Heart left ventricle (tissue), 16 donors: Measurements from ENCODE around the gene DIDO1. TPM values are rescaled to one million over a fixed set of nuclear protein-coding genes. Genes with fewer than 3 reads are reported as not detected.
A peak's percentile ranks its signal among the peaks of the same experiment; 100 is the strongest.

Source experiments
- ATAC-seq, 4 donors: fragments of 200-7000 bp; cut with Tn5 transposase; one replicate each; pipeline ENCODE4 v1.9.1; 2020 to 2022; ENCODE audit warnings: moderate library complexity in 4 of 4, mild to moderate bottlenecking in 3 of 4, moderate number of reproducible peaks in 1 of 4
- DNase-seq, 5 donors: peaks; one replicate each; pipeline ENCODE4 v3.0.0-alpha.2; 2020
- H3K27ac ChIP-seq, 12 donors: fragments of 200-600 bp; sonication (generic) in 4 of 12; one replicate each; pipeline versions ENCODE4 v1.5.0 to v1.8.0; 2016 to 2022; ENCODE audit warnings: mild to moderate bottlenecking in 2 of 12
- H3K27me3 ChIP-seq, 9 donors: fragments of 200-600 bp; sonication (generic) in 2 of 9; one replicate each; pipeline versions ENCODE4 v1.5.1 to v1.8.0; 2016 to 2022; ENCODE audit warnings: mild to moderate bottlenecking in 3 of 9
- H3K36me3 ChIP-seq, 9 donors: fragments of 200-600 bp; sonication (generic) in 2 of 9; one replicate each; pipeline versions ENCODE4 v1.5.0 to v1.8.0; 2018 to 2022; ENCODE audit warnings: mild to moderate bottlenecking in 2 of 9
- H3K4me1 ChIP-seq, 12 donors: fragments of 200-600 bp; sonication (generic) in 4 of 12; one replicate each; pipeline versions ENCODE4 v1.5.0 to v1.8.0; 2016 to 2022; ENCODE audit warnings: mild to moderate bottlenecking in 3 of 12
- H3K4me3 ChIP-seq, 12 donors: fragments of 200-600 bp; sonication (generic) in 4 of 12; one replicate each; pipeline versions ENCODE4 v1.5.0 to v1.8.0; 2017 to 2022; ENCODE audit warnings: mild to moderate bottlenecking in 9 of 12, moderate library complexity in 4 of 12
- H3K9me3 ChIP-seq, 12 donors: fragments of 200-600 bp; sonication (generic) in 4 of 12; one replicate each; pipeline versions ENCODE4 v1.5.0 to v1.8.0; 2016 to 2022; ENCODE audit warnings: mild to moderate bottlenecking in 1 of 12
- CTCF ChIP-seq, 12 donors: fragments of 200-600 bp; sonication (generic) in 4 of 12; IDR thresholded peaks; one replicate each; pipeline versions ENCODE4 v1.5.0 to v1.8.0; 2018 to 2022; ENCODE audit warnings: antibody characterized with exemption in 12 of 12, mild to moderate bottlenecking in 5 of 12
- POLR2A ChIP-seq, 2 donors: fragments of 450-650 bp; IDR thresholded peaks; one replicate each; pipeline ENCODE4 v1.6.1; 2017; ENCODE audit warnings: antibody characterized with exemption in 2 of 2, mild to moderate bottlenecking in 2 of 2, moderate library complexity in 2 of 2
- WGBS, 4 donors: extraction: QIAGEN DNeasy Blood & Tissue Kit in 2 of 4; methylation state at CpG; one replicate each; pipeline versions ENCODE4 v1.1.5 to v1.1.7; 2013 to 2018; 5-methylcytosine and 5-hydroxymethylcytosine counted together
- intact Hi-C, 10 donors: fragments of 100-400 bp; cut with DNase I; formaldehyde crosslinking; loops; one replicate each; pipeline versions ENCODE4 v1.11.1 to v1.14.2; 2022
- polyA plus RNA-seq, 2 donors: library from polyadenylated mRNA; stranded (reverse); fragments of 200-250 nt; gene quantifications; one replicate each; pipeline ENCODE4 v1.2.3, GENCODE V29; 2013
- total RNA-seq, 9 donors: library from RNA; depleted of rRNA in 2 of 9; stranded (reverse); fragments of >200 nt in 2 of 9; fragmentation: NEBNext Ultra II Directional in 3 of 9; extraction: Animal tissue kit (Norgen Biotek cat#: 25700) in 3 of 9; gene quantifications; one replicate each; pipeline versions ENCODE4 v1.1.0 to v1.2.4, GENCODE V29; 2016 to 2023
- donor health status: ischemic (EF 13 %, LVEDD 7.1; RV severe dilation, severe dysfunction).
- donor health status: healthy with polysubstance abuse.
- donor health status: DM: no; HTN: yes; CAD: no.
- donor health status: DM: no; HTN: no; CAD: no.
- donor health status: ischemic (EF 25% LVEDD 6.9; RV normal size, moderate dysfunction).
- donor health status: ischemic (EF 25% LVEDD 5.7; RV mildly dilated, moderate dysfunction).
- donor health status: healthy.
- donor health status: DM: yes; HTN: yes; CAD: no.
- donor health status: ischemic (EF 35%, LVEDD 5.7; RV mildly dilated, moderate dysfunction).
- donor health status: nonischemic (EF 11% LVEDD 7.7; RV severe dilation, severe dysfunction).
- donor health status: DM: yes; HTN: yes; CAD: no.
- donor health status: PGD.
- donor health status: ischemic (EF 29% LVEDD 5.4; RV normal size, mild dysfunction).
- donor health status: nonischemic (EF 23%, LVEDD 6.1; RV moderate dilation, normal function).

DIDO1 gene
- total and polyA plus RNA-seq, 11 donors: 16.5 to 46.2 (median 38.4) TPM

- intact Hi-C loops: loop anchor here in 4 of 10 donors (5.0 to 10.0 kb wide), 3 partner anchors 50 to 65 kb away; partner anchors contain the start of gene TCFL5 (in 1 of the 4)
- DNase-seq (no peak), ATAC-seq (no peak)
- Histone ChIP-seq H3K27ac (peak overlapping the region in 11 of 12 donors; percentile 95 to 99 (median 98)), H3K4me3 (peak overlapping the region in 10 of 12 donors; percentile 77 to 98 (median 94)), H3K4me1 (peaks cover 12 to 78% (median 58%) of the 10 kb centered on the region in 12 donors), H3K9me3 (no peaks in the 10 kb centered on the region), H3K27me3 (no peaks in the 10 kb centered on the region), H3K36me3 (no peaks in the 10 kb centered on the region)
- 70 to 80% (median 76%) methylated on average over 10 to 12 of the region's 12 CpGs for WGBS, 4 donors
- TF ChIP-seq CTCF (IDR thresholded peaks at IDR 0.05) (no peak), POLR2A (IDR thresholded peaks at IDR 0.05) (no peak)
Observed at GRCh38 chr20:62927128-62927705, 912 bp upstream of the DIDO1 start.

DNA sequence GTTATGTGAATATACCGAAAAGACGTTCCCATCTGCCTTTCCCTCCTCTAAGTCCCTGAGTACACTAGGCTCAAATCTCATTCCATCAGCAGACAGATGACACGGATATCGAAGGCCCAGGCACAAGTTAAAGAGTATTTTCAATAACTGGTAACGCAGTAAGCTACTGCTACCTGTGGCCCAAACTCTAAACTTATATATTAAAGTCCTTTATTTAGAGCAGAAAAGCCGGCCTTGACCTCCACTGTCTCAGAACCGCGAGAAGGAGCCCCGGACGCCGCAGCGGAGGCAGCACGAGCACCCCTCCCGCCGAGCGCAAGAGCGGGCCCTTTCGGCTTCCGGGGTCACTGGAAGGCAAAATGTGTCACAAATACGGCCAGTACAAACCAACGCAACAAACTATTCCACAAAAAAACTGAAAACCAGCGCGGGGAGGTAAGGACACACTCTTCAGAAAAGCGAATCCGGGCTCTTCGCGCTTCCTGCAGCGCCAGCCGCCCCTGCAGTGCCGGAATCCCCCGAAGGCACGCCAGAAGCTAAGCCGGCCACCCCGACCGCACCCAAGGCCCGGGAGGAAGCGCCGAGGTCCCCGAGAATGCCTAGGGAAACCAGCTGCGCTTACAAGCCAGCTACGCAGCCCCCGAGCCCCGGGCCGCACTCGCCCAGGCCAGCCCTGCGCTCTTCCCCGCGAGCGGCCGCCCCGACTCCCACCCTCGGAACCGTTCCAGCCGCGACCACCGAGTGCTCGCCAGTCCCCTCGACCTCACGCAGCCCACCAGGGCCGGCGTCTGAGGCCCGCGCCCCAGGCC, 681 bp downstream of the DIDO1 start:
- Histone ChIP-seq H3K9me3 (no peaks in the 10 kb centered on the region), H3K27me3 (no peaks in the 10 kb centered on the region), H3K27ac (peak overlapping the region; percentile 95 to 99 (median 98)), H3K36me3 (no peaks in the 10 kb centered on the region), H3K4me3 (peak overlapping the region; percentile 72 to 98 (median 94)), H3K4me1 (peaks cover 12 to 86% (median 71%) of the 10 kb centered on the region in 12 donors)
- 0 to 2% (median 1%) methylated on average over 25 to 63 of the region's 63 CpGs for WGBS, 4 donors
- DNase-seq: peak in 3 of 5 donors; percentile 39 to 69 (median 41)
- no peak for TF ChIP-seq CTCF (IDR thresholded peaks at IDR 0.05)
- TF ChIP-seq POLR2A (IDR thresholded peaks at IDR 0.05): no peak
- peak in 2 of 4 donors; percentile 5 to 12 for ATAC-seq
- intact Hi-C loops: loop anchor here in 4 of 10 donors (5.0 to 10.0 kb wide), 3 partner anchors 48 to 63 kb away; partner anchors contain the start of gene TCFL5 (in 1 of the 4)

- Histone ChIP-seq H3K4me3 (peak overlapping the region; percentile 72 to 98 (median 94)), H3K4me1 (peaks cover 12 to 88% (median 77%) of the 10 kb centered on the region in 12 donors), H3K27ac (peak overlapping the region in 11 of 12 donors; percentile 95 to 99 (median 98)), H3K9me3 (no peaks in the 10 kb centered on the region), H3K36me3 (no peaks in the 10 kb centered on the region), H3K27me3 (no peaks in the 10 kb centered on the region)
- no peak for ATAC-seq
- no peak for TF ChIP-seq CTCF (IDR thresholded peaks at IDR 0.05)
- TF ChIP-seq POLR2A (IDR thresholded peaks at IDR 0.05): no peak
- intact Hi-C loops: loop anchor here in 4 of 10 donors (5.0 to 10.0 kb wide), 3 partner anchors 48 to 63 kb away; partner anchors contain the start of gene TCFL5 (in 1 of the 4)
- DNase-seq: no peak
- 1 to 3% (median 1%) methylated on average over 4 of the region's 4 CpGs for WGBS, 4 donors
Observed at GRCh38 chr20:62925076-62925419, 1.3 kb downstream of the DIDO1 start.
